ENCODE results near the gene KCNH2. TPM values are rescaled to one million over a fixed set of nuclear protein-coding genes. Genes with fewer than 3 reads are reported as not detected.

Gene KCNH2
- polyA plus RNA-seq, 5 donors: 2.9 to 6.3 (median 4.5) TPM

DNA sequence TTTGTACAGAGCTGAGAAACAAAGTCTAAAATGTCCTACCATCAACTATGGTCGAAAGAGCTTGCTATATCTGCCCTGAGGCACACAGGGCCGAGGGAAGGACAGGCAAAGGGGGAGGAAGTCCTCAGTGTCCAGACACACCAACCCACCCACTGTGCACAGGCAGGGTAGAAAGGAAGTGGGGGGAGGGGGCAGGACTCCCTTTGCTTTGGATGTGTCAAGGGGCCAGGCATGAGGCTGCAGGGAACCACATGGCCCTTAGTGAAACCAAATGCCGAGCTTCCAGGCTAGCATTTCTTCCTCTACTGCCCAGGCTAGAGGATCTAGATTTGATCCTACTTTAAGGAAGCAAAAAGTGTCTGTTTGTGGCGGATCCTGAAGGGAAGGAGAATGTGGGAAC lies 28.6 kb downstream of the KCNH2 start:
- no peak for DNase-seq

DNA sequence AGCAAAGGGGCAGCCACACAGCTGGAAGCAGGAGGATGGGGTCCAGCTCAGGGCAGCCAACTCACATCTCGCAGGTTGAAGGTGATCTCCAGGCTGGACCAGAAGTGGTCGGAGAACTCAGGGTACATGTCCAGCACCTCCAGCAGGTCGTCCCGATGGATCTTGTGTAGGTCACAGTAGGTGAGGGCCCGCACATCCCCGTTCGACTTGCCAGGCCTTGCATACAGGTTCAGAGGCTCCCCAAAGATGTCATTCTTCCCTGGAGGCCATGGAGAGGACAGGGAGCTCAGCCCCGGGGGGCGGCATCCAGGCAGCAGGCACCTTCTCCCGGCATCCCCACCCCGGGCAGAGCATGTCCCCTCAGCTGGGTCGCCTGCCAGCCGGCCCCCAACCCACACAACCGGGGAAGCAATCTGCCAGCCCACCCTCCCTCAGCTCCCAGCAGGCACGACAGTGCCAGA lies 29.3 kb downstream of the KCNH2 start:
- no peak for DNase-seq

DNA sequence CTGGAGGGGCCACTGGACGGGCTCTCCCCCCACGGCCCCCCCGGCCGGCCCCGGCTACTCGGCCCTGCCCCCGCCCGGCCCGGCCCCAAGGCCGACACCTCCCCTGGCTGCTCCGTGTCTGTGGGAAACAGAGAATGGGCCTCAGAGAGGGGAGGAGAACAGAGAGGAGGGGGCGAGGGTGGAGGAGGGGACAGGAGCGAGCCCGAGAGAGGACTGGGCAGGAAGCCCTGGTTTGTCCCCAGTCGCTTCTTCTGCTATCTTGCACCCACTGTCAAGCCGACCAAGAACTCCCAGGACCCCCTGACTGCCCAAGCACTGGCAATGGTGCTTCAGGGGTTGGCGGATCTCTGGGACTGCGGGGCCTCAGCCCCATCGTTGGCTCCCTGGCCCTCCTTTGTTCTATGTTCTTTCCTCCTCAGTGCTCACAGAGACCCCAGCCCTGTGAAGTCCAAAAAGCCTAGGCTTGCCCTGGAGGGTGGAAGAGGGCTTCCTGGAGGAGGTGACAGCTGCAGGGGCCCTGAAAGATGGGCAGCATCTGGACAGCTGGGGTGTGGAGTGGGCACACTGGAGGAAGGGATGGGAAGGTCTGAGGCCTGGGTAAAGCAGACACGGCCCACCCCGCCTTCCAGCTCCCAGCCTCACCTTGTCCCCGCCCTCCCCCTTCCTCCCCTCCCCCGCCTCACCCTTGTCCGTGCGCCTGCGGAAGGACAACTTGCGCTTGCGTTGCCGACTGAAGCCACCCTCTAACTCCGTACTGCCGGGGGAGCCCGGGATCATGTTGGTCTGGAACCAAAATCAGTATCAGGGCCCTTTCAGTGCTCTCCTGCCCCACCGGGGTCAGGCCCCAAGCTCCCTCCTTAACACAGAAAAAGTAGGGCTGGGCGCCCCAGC lies 30.1 kb downstream of the KCNH2 start:
- DNase-seq: no peak

DNA sequence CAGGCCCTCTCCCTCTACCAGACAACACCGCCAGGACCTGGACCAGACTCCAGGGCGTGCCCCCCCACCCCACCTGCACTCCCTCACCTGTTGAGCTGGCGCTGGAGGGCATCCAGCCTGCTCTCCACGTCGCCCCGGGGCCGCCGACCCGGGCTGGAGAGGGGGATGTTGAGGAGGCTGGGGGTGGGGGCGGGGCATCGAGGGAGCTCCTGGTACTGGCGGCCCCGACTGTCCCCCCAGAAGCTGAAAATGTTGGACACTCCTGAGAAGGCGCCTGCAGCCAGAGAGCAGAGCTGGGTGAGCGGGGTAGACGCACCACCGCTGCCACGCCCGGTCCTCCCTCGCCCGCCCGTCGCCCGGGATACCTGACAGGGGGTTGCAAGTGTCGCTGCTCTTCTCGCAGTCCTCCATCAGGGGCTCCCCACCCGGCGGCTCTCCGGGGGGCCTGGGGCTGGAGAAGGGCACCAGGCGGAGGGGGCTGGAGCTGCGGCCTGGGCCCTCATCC lies 30.8 kb downstream of the KCNH2 start:
- no peak for DNase-seq

DNA sequence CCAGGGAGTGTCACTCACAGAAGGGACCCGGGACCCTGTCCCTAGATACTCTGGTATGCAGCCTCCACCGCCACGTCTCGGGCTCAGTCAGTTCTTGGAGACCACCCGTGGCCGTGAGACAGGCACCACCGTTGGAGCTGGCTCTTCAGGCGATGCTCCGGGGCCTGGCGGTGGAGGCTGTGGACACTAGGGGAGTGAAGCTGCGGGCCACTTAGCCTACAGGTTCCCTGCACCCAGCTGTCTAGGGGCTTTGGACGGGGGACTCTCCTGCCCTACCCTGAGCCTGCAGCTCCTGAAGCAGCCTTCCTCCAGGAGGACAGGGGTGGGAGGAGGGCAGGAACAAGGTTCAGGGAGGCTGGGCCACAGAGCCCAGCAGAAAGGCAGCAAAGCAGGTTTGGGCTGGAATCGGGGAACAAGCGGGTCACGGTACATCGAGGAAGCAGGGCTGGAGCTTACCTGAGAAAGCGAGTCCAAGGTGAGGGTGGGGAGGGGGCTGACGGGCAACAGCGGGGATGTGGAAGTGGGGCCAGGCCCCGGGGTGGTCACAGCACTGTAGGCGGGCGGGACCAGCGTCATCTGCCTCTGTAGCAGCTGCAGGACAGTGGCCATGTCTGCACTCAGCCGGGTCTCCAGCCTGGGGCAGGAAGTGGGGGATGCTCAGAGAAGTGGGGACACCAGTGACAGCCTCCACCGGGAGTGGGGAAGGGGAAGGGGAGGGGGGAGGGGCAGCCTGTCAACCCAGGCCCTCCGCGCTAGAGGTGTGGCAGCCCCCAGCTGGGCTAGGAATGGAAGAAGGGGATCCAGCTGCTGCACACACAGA lies 31.5 kb downstream of the KCNH2 start:
- no peak for DNase-seq

DNA sequence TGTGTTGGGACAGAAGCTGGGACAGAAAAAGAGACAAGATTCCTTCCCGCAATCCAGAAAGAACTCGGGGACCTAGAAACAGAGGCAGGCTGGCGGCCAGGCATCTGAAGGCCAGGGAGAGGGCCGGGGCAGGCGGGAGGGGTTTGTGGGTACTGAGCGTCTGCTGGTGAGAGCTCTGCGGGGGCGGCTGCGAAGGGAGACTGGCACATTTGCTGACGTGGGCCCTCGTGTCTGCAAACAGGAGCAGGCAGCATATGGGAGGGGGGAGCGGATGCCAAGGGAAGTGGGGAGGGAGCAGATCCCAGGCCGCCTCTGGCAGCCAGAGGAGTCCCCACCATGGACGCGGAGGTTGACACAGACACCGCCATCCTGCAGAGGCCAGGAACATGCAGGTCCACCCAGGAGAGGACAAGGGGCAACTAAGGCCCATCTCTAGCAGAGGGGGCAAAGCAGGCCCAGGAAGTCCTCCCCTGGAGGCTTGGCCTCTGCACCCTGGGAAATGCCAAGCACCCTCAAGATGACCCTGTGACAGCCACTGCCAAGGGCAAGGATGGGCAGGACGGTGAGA lies 32.2 kb downstream of the KCNH2 start:
- no peak for DNase-seq

DNA sequence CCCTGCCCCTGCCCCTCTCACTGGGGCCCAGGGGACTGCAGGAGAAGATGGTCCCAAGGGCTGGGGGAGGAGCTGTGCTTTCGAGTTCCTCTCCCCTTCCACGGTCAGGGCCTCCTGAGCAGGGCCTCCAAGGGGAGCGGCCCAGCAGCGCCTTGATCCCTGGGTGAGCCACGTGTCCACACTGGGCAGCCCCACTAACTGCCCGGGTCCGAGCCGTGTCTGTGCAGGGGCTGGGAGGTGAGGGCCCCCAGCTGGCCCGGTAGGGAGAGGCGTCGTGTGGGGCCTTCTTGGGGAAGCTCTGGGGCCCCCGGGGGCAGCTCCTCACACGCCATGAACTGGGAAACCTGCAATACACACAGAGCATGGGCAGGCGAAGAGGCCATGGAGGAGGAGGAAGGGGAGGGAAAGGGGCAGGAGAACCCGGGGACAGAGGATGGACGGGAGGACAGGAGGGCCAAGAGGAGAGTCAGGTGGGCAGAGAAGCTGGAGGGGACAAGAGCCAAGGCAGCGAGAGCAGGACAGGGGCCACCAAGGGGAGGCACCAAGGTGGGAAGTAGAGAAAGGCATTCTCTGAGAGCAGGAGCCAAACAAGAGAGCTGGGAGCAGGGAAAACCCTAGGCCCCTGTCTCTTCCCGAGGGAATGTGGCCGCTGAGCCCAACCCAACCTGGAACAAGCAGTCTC lies 32.8 kb downstream of the KCNH2 start:
- no peak for DNase-seq

DNA sequence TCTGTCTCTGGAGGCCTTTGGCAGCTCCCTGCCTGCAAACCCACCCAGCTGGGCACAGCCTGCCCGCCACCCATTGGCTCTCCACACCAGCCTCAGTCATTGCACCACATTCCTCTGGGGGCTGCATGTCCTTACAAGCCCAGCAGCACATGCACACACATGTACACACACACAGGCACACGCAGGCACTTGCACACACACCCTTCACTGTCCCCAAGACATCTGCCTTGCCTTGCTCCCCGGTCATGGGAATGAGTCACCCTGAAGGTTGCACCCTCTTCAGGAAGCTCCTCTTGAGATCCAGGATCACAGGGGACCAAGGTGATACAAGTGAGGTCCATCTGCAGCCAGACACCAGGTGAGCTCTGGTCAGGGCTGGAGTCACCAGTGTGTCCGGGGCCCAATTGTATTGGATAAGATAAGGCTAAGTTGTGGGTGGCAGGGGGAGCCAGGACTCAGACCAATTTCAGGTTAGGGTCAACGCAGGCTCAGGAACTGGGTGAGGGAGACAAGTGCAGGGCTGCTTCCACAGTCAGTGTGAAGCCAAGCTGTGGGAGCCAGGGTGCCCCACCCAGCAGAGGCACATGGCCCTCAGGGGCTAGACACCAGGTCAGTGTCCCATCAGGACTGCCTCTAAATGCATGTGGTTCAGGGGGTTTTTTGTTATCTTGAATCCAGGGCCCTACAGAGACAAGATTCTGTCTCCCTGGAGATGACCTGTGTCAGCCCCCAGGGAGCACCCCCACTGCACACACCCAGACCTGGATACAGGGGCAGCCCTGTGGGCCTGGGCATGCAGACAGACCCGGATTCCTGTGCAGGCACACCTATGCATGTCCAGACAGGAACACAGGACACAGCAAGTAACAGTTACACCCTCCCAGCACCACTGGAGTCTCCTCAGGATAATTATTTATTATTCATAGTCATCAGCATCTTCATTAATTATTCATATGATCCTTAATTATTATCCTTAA lies 33.8 kb downstream of the KCNH2 start:
- DNase-seq: no peak

DNA sequence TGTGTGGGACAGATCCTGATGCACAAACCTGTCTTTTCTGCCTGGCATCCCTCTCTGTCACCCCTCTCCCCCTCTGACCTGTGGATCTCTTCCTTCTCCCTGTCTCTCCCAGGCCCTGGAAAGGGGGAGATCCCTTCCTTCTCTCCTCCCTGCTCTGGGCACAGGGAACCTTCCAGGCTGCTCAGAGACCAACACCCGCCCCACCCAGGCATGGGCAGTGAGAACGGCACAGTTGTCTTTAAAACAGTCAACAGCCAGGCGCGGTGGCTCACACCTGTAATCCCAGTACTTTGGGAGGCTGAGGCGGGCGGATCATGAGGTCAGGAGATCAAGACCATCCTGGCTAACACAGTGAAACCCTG lies 34.7 kb downstream of the KCNH2 start:
- no peak for DNase-seq

DNA sequence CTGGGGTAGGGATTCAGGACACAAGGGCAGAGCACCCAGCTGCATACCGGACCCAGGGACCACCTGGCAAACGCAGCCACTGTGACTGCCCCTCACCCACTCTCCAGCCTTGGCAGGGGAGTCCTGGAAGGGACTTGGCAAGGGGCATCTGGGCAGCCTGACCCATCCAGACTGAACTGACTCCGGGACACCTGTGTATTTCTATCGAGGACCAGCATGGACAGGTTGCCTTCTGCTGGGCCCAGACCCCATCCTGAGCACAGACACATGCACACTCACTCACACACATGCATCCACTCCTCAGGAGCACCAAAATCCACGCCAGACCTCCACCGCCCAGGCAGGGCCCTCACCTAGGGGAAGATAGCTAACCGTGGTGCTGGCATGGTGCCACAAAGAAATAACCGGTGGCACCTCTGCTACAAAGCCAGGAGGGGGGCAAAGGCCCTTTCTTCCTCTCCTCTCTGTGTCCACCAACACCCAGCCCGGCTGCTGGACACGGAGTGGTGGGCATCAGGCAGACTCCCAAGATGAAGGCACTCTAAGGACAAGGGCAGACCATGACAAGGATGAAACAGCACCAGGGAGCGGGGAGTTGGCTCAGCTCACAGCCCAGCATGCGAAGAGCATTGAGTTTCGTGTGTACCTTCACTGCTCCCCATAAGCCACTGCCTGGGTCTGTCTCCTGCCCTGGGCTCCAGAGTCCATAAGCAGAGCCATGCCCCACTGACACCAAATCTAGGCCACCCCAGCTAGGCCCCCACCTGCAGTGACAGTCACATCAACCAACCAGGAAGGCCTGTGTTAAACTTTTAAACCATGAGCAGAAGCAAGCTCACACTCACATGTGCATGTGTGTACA lies 35.3 kb downstream of the KCNH2 start:
- DNase-seq: no peak

DNA sequence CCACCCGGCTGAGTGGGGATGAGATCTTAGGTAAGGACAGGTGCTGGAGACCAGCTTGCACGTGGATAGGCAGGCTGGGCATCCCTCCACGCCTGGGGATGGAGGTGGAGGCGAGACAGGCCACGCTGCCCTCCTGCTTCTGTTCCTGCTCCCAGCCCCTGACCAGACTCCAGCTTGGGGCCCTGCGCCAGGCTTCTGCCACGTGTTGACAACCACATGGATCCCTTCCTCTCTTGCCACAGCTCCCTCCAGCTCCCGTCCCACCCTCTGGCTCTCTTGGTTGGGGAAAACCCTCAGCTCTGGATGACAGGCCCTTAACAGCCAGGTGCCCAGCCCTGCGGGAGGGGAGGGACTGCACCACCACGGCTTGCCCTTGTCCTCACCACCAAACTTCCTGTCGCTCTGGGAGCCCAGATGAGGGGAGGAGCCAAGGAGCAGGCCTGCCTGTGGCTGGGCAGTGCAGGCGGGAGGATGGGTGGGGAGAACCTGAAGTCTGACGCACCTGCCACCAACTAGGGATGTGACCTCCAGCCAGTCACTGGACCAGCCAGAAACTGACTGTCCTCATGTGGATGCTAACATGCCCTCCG lies 36.0 kb downstream of the KCNH2 start:
- DNase-seq: no peak

DNA sequence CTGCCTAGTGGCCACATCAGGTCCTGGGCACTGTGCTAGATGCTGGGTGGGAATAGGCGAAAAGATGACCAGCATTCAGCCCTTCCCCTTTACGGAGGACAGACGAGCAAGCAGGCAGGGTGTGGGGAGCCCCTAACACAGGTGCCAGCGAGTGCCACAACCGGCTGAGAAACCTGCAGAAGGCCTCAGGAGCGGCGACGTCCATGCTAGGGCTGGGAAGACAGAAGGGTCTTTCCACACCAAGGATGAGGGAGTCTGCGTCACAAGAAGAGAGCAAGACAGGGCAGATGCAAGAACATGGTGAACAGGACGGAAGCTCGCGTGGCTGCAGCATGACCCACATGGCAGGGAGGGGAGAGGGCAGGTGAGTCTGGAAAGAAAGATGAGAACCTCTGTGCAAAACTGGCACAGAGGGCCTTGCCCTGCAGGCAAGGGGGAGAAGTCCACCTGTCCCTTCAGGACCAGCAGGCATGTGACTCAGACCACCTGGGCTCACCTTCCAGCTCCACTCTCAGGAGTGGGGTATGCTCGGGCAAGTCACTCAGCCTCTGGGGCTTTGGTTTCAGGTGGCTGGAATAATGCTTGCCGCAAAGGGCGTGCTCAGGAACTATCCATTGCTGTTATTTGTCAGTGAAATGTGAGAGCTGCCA lies 36.6 kb downstream of the KCNH2 start:
- DNase-seq: no peak

DNA sequence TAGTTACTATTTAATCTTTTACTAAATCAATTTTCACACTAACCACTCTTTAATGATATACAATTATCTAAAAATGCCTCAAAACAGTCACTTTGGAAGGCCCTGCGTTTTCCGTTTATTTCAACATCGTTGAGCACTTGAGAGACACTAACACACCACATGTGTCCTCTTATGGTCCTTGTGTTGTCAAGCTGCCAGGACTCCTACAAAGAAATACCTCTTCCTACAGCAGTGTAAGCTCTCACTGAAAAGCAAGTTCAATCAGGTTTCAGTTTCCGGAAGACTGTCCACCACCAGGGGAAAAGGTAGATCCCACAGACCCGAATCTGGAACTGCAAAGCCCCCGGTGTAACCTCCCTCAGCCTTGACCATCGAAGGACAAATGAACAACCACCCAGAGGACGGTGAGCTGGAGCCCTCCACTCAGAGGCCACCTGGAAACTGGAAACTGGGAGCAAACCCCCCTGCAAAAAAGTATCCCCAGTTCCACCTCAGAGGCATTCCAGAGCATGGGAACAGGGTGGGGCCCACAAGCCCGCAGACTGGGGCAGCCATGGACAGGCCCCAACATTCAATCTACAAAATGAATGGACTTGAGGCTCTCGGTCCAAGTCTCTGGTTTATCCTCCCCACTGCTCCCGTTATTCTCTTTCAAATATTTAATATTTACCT lies 37.6 kb downstream of the KCNH2 start:
- DNase-seq: no peak

DNA sequence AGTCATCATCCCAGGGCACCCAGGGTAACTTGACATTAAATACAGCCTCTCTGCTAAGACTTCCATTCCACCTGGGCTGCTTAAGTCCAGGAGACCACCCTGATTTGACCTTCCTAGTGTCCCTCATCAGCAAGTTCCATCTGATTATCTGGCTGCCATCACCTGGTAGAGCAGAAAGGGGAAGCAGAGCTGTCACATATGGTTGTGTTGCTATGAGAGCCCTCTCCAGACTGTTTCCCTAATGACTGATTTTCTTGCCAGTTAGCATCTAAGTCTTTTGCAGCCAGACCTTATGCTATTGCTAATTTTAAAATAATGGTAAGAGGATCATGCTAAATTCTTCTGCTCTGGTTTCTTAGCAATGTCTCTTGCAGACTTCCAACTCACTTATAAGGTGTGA lies 38.7 kb downstream of the KCNH2 start:
- no peak for DNase-seq

DNA sequence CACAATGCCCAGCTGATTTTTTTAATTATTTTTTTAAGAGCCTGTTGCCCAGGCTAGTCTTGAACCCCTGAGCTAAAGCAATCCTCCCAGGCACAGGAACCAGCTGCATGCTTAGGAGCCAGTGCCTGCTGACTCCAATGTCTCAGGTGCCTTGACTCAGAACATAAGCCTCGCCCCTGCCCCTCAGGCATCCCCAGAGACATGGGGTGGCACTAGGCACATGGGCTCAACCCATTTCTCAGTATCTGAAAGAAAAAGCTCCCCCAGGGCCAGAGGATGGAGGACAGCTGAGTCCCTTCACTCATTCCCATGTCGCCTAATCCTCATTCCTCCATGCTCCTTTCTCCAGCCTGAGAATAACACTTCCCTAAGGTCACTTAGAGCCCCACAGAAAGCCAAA lies 39.1 kb downstream of the KCNH2 start:
- no peak for DNase-seq

DNA sequence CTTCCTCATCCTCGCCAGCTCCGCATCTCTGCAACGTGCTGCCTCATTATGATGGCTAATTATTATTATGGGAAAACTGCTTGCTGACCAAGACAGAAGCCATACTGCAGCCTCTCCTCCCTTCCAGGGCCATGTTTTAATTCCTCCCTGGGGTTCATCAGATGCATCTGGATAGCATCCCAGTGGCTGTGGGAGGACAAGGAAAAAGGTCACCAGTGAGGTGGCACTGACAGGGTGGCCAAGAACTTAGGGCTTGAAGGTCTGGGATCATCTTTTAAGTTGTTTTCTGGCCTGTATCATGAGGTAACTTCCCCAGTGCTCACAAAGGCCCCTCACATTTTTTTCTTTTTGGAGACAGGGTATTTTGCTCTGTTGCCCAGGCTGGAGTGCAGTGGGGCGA lies 39.6 kb downstream of the KCNH2 start:
- DNase-seq: no peak

DNA sequence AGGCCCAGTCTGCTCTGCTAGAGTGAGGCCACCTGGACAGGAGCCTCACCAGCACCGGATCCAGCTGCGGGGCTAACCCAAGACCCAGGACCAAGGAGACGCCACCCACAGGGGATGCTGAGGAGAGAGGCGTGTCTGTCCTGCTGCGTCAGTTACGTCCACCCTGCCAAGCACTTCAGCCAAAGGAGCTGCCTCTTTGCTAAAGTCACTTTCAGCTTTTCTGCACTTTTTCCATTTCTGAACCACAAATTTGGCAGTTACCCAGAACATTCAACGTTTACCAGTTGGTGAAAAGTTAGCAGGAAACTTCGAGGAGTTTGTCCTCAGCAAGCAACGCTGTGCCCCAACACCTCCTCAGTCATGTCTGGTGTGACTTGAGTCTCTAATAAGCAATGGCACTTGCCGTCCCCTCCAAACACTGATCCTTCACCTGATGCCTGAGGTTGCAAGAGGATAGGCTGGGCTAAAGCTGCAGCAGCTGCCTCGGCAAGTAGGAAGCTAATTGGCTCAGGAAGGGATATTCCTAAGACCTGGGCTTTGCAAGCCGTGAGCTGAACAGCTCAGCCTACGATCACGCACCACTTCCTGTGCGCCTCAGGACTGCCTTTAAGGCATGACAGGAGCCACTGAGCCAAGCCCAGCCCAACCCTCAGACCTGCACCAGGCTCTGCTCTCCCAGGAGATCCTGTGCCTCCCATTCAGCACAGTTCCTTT lies 40.1 kb downstream of the KCNH2 start:
- DNase-seq: no peak
